ENCODE measurements around the gene CADM2.

The CADM2 gene

DNA sequence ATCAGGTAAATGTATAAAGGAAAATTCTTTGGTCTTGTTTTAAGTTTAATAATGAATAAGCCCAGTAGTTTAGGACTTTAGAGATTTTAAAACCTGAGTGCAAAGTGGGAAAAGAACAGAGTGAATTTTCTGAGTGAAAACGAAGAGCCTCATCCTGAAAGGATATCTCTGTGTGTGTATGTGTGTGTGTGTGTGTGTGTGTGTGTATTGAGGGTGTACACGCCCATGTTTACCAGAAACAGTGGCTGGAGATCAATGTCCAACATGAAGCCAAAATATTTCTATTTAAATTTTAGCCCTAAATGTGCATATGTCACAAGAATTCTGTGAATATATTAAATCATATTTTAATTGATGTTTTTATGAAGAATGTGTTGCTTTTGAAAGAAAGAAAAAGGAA lies 549.9 kb downstream of the CADM2 start:
- Histone ChIP-seq H3K4me1 (ENCODE audit: control insufficient read depth, low read length) (no peaks in the 10 kb centered on the region), H3K79me2 (ENCODE audit: control insufficient read depth, low read length) (no peaks in the 10 kb centered on the region), H3K36me3 (ENCODE audit: control insufficient read depth, low read length) (no peaks in the 10 kb centered on the region), H3K4me3 (ENCODE audit: low read length) (no peak overlapping the region), H3K9me2 (replicated peaks; ENCODE audit: control insufficient read depth, low read length) (no peaks in the 10 kb centered on the region), H3K27me3 (ENCODE audit: control insufficient read depth, low read length) (no peaks in the 10 kb centered on the region), H3K27ac (ENCODE audit: low read depth, low read length) (no peak overlapping the region), H3K4me2 (ENCODE audit: low read length) (no peak overlapping the region), H3F3A (ENCODE audit: control insufficient read depth, insufficient read depth) (no peaks in the 10 kb centered on the region), H4K20me1 (ENCODE audit: control insufficient read depth, insufficient read depth, low read depth, low read length) (no peaks in the 10 kb centered on the region), H3K9me3 (ENCODE audit: control insufficient read depth, insufficient read depth, low read length) (no peaks in the 10 kb centered on the region)
- no peak for TF ChIP-seq EZH2phosphoT487 (IDR thresholded peaks at IDR 0.05; ENCODE audit: borderline replicate concordance, low read length)
- TF ChIP-seq, protein P1, sequence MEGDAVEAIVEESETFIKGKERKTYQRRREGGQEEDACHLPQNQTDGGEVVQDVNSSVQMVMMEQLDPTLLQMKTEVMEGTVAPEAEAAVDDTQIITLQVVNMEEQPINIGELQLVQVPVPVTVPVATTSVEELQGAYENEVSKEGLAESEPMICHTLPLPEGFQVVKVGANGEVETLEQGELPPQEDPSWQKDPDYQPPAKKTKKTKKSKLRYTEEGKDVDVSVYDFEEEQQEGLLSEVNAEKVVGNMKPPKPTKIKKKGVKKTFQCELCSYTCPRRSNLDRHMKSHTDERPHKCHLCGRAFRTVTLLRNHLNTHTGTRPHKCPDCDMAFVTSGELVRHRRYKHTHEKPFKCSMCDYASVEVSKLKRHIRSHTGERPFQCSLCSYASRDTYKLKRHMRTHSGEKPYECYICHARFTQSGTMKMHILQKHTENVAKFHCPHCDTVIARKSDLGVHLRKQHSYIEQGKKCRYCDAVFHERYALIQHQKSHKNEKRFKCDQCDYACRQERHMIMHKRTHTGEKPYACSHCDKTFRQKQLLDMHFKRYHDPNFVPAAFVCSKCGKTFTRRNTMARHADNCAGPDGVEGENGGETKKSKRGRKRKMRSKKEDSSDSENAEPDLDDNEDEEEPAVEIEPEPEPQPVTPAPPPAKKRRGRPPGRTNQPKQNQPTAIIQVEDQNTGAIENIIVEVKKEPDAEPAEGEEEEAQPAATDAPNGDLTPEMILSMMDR (IDR thresholded peaks at IDR 0.05; ENCODE audit: low read depth, low read length, poor library complexity, severe bottlenecking), result no peak

DNA sequence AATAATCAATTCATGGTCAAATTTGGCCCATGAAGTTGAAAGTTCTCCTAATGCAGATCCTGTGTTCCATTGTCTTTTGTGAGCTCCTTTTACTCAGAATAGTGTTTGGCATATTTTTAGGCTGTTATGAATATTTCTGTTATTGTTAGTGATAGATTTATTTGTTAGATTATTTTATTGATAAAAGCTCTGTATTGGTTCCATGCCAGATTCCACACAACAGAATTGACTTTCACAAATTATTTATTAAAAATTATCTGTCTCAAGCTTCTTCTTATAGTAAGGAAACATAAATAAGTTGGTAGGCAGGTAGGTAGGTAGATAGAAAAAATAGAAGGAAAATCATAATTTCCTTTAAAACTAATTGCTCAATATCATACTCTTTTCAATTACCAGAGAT lies 557.4 kb downstream of the CADM2 start:
- TF ChIP-seq, protein P1 (IDR thresholded peaks at IDR 0.05; ENCODE audit: low read depth, low read length, poor library complexity, severe bottlenecking), result no peak
- TF ChIP-seq EZH2phosphoT487 (IDR thresholded peaks at IDR 0.05; ENCODE audit: borderline replicate concordance, low read length), result no peak
- H3K4me1 ChIP-seq (ENCODE audit: control insufficient read depth, low read length), result no peaks in the 10 kb centered on the region
- no peak overlapping the region for H3K4me2 ChIP-seq (ENCODE audit: low read length)
- no peak overlapping the region for H3K4me3 ChIP-seq (ENCODE audit: low read length)
- H3K36me3 ChIP-seq (ENCODE audit: control insufficient read depth, low read length), result no peaks in the 10 kb centered on the region
- H3K79me2 ChIP-seq (ENCODE audit: control insufficient read depth, low read length), result no peaks in the 10 kb centered on the region
- H4K20me1 ChIP-seq (ENCODE audit: control insufficient read depth, insufficient read depth, low read depth, low read length), result no peaks in the 10 kb centered on the region
- no peaks in the 10 kb centered on the region for H3K27me3 ChIP-seq (ENCODE audit: control insufficient read depth, low read length)
- no peaks in the 10 kb centered on the region for H3F3A ChIP-seq (ENCODE audit: control insufficient read depth, insufficient read depth)
- H3K9me3 ChIP-seq (ENCODE audit: control insufficient read depth, insufficient read depth, low read length), result no peaks in the 10 kb centered on the region
- H3K27ac ChIP-seq (ENCODE audit: low read depth, low read length), result no peak overlapping the region
- no peaks in the 10 kb centered on the region for H3K9me2 ChIP-seq (replicated peaks; ENCODE audit: control insufficient read depth, low read length)

DNA sequence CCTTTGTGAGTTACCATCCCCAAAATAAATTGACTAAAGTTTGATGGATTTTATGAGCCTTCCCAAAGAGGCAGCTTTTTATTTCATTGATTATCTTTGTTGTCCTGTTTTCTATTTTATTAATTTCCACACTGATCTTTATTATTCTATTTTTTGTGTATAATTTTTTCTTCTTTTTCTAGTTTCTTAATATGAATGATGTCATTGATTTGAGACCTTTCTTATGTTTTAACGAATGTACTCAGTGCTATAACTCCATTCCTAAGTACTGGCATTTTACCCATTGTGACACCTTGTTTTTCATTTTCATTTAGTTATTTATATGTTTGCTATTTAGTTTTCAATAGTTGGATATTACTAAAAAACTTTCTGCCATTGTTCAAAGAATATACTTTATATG lies 565.3 kb downstream of the CADM2 start:
- Histone ChIP-seq H3K36me3 (ENCODE audit: control insufficient read depth, low read length) (no peaks in the 10 kb centered on the region), H3K9me3 (ENCODE audit: control insufficient read depth, insufficient read depth, low read length) (no peaks in the 10 kb centered on the region), H3K79me2 (ENCODE audit: control insufficient read depth, low read length) (no peaks in the 10 kb centered on the region), H3K27me3 (ENCODE audit: control insufficient read depth, low read length) (no peaks in the 10 kb centered on the region), H3F3A (ENCODE audit: control insufficient read depth, insufficient read depth) (no peaks in the 10 kb centered on the region), H3K4me3 (ENCODE audit: low read length) (no peak overlapping the region), H3K27ac (ENCODE audit: low read depth, low read length) (no peak overlapping the region), H3K4me1 (ENCODE audit: control insufficient read depth, low read length) (no peaks in the 10 kb centered on the region), H3K9me2 (replicated peaks; ENCODE audit: control insufficient read depth, low read length) (no peaks in the 10 kb centered on the region), H3K4me2 (ENCODE audit: low read length) (no peak overlapping the region), H4K20me1 (ENCODE audit: control insufficient read depth, insufficient read depth, low read depth, low read length) (no peaks in the 10 kb centered on the region)
- TF ChIP-seq, protein P1 (IDR thresholded peaks at IDR 0.05; ENCODE audit: low read depth, low read length, poor library complexity, severe bottlenecking), result no peak
- TF ChIP-seq EZH2phosphoT487 (IDR thresholded peaks at IDR 0.05; ENCODE audit: borderline replicate concordance, low read length), result no peak

DNA sequence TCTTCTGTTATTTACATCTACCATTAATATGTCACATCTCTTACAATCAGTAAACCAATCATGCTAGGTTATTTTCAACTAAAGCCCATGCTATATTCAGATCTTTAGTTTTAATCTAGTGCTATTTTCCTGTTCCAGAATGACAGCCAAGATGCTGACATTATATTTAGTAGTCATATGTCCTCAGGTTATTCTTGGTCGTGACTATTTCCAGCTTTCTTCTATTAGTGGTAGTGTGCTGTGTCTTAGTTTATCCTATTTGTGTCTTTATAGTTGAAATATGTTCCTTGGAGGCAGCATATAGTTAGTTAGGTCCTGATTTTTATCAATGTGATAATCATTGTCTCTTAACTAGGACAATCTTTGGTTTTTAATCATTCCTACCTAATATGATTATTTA lies 566.5 kb downstream of the CADM2 start:
- Histone ChIP-seq H3K4me1 (ENCODE audit: control insufficient read depth, low read length) (no peaks in the 10 kb centered on the region), H4K20me1 (ENCODE audit: control insufficient read depth, insufficient read depth, low read depth, low read length) (no peaks in the 10 kb centered on the region), H3K79me2 (ENCODE audit: control insufficient read depth, low read length) (no peaks in the 10 kb centered on the region), H3K9me2 (replicated peaks; ENCODE audit: control insufficient read depth, low read length) (no peaks in the 10 kb centered on the region), H3K27me3 (ENCODE audit: control insufficient read depth, low read length) (no peaks in the 10 kb centered on the region), H3K4me3 (ENCODE audit: low read length) (no peak overlapping the region), H3K9me3 (ENCODE audit: control insufficient read depth, insufficient read depth, low read length) (no peaks in the 10 kb centered on the region), H3K4me2 (ENCODE audit: low read length) (no peak overlapping the region), H3K27ac (ENCODE audit: low read depth, low read length) (no peak overlapping the region), H3K36me3 (ENCODE audit: control insufficient read depth, low read length) (no peaks in the 10 kb centered on the region), H3F3A (ENCODE audit: control insufficient read depth, insufficient read depth) (no peaks in the 10 kb centered on the region)
- TF ChIP-seq, protein P1 (IDR thresholded peaks at IDR 0.05; ENCODE audit: low read depth, low read length, poor library complexity, severe bottlenecking), result no peak
- TF ChIP-seq EZH2phosphoT487 (IDR thresholded peaks at IDR 0.05; ENCODE audit: borderline replicate concordance, low read length), result no peak

Measured in DOHH2 (cell line).